ENCODE results near the gene CNTD1.

- TF ChIP-seq CTCF (IDR thresholded peaks at IDR 0.05) (no peak), POLR2AphosphoS5 (IDR thresholded peaks at IDR 0.05) (no peak), POLR2A (IDR thresholded peaks at IDR 0.05) (no peak)
These were observed 43.9 kb upstream of the CNTD1 start for GRCh38 chr17:42754782-42755181.
